GM20000 (cell line): ENCODE measurements around the gene TNFRSF6B.

ENCODE experiments used
- DNase-seq: peaks from one replicate; pipeline ENCODE4 v3.0.0; 2012; ENCODE audit warnings: low spot score
- CTCF ChIP-seq: IDR thresholded peaks from 2 replicates; pipeline ENCODE4 v1.5.1; 2012; ENCODE audit warnings: mild to moderate bottlenecking, control low read depth; ENCODE audit errors: extremely low read depth, missing control alignments

TNFRSF6B gene

GRCh38 chr20:63680857-63681608, 15.4 kb upstream of the TNFRSF6B start:
- DNase-seq = no peak

GRCh38 chr20:63681609-63682142, 14.8 kb upstream of the TNFRSF6B start:
- TF ChIP-seq CTCF = no peak
- no peak for DNase-seq

More at GRCh38 chr20:63680857-63681608, 15.4 kb upstream of the TNFRSF6B start:
- no peak for TF ChIP-seq CTCF

GRCh38 chr20:63682384-63683139, 13.9 kb upstream of the TNFRSF6B start:
- DNase-seq = no peak
- no peak for TF ChIP-seq CTCF

GRCh38 chr20:63685269-63686026, 11.0 kb upstream of the TNFRSF6B start:
- no peak for TF ChIP-seq CTCF
- no peak for DNase-seq

- DNase-seq = no peak
- TF ChIP-seq CTCF = no peak
Measured at GRCh38 chr20:63686094-63686491, 10.4 kb upstream of the TNFRSF6B start.

GRCh38 chr20:63686492-63687321, 9.7 kb upstream of the TNFRSF6B start:
- no peak for TF ChIP-seq CTCF
- DNase-seq = peak; percentile 68
